ENCODE results near the gene TMPRSS9.

- TF ChIP-seq POLR2AphosphoS5 (IDR thresholded peaks at IDR 0.05; ENCODE audit: insufficient read depth in 1 of 2, low read depth in 1 of 2) = no peak
- TF ChIP-seq, protein P1, sequence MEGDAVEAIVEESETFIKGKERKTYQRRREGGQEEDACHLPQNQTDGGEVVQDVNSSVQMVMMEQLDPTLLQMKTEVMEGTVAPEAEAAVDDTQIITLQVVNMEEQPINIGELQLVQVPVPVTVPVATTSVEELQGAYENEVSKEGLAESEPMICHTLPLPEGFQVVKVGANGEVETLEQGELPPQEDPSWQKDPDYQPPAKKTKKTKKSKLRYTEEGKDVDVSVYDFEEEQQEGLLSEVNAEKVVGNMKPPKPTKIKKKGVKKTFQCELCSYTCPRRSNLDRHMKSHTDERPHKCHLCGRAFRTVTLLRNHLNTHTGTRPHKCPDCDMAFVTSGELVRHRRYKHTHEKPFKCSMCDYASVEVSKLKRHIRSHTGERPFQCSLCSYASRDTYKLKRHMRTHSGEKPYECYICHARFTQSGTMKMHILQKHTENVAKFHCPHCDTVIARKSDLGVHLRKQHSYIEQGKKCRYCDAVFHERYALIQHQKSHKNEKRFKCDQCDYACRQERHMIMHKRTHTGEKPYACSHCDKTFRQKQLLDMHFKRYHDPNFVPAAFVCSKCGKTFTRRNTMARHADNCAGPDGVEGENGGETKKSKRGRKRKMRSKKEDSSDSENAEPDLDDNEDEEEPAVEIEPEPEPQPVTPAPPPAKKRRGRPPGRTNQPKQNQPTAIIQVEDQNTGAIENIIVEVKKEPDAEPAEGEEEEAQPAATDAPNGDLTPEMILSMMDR (IDR thresholded peaks at IDR 0.05) = no peak
These were observed 115.1 kb downstream of the TMPRSS9 start for GRCh38 chr19:2475018-2475701.
